Gastrocnemius medialis (tissue), 4 donors: Measurements from ENCODE around the gene SLX9. TPM values are rescaled to one million over a fixed set of nuclear protein-coding genes. Genes with fewer than 3 reads are reported as not detected.
"Not testable (repeated sequence)": the region's sequence is repeated elsewhere in the genome, so short reads cannot be mapped to it uniquely, and the experiment has no call there.

ENCODE experiments used
- ATAC-seq, 2 donors: fragments of 150-250 bp; one replicate each; pipeline ENCODE4 v1.9.1; 2016
- DNase-seq, 2 donors: peaks; one replicate each; pipeline ENCODE4 v3.0.0-alpha.2; 2019
- H3K27ac ChIP-seq, 4 donors: fragments of 200-600 bp; sonication (generic); 1 replicate in 1 of 4; 2 replicates in 3 of 4; pipeline ENCODE4 v1.5.1; 2016 to 2018; ENCODE audit warnings: mild to moderate bottlenecking in 2 of 4, moderate library complexity in 1 of 4
- H3K27me3 ChIP-seq, 3 donors: fragments of 200-600 bp; sonication (generic) in 2 of 3; 1 replicate in 1 of 3; 2 replicates in 2 of 3; pipeline versions ENCODE4 v1.5.1 to v1.6.0; 2016 to 2019; ENCODE audit warnings: mild to moderate bottlenecking in 1 of 3, moderate library complexity in 1 of 3
- H3K36me3 ChIP-seq, 2 donors: fragments of 200-600 bp; sonication (generic) in 1 of 2; one replicate each; pipeline ENCODE4 v1.5.1; 2017 to 2018
- H3K4me1 ChIP-seq, 2 donors: fragments of 200-600 bp; sonication (generic) in 1 of 2; one replicate each; pipeline ENCODE4 v1.5.1; 2016 to 2017; ENCODE audit warnings: mild to moderate bottlenecking in 2 of 2
- H3K4me3 ChIP-seq, 4 donors: fragments of 200-600 bp; sonication (generic) in 3 of 4; 1 replicate in 1 of 4; 2 replicates in 3 of 4; pipeline ENCODE4 v1.5.1; 2016 to 2019; ENCODE audit warnings: mild to moderate bottlenecking in 2 of 4
- H3K9me3 ChIP-seq, 3 donors: fragments of 200-600 bp; sonication (generic) in 2 of 3; 1 replicate in 1 of 3; 2 replicates in 2 of 3; pipeline ENCODE4 v1.5.1; 2016 to 2019
- CTCF ChIP-seq, 5 experiments: fragments of 450-650 bp in 3 of 5; fragments of 200-600 bp in 2 of 5; sonication (generic) in 2 of 5; IDR thresholded peaks in 4 of 5; conservative IDR thresholded peaks in 1 of 5; 1 replicate in 4 of 5; 2 replicates in 1 of 5; pipeline ENCODE4 v1.5.1; 2016 to 2019; ENCODE audit warnings: antibody characterized with exemption in 5 of 5, mild to moderate bottlenecking in 3 of 5, moderate library complexity in 3 of 5
- POLR2A ChIP-seq, 2 donors: fragments of 450-650 bp; IDR thresholded peaks; one replicate each; pipeline ENCODE4 v1.6.1; 2017; ENCODE audit warnings: antibody characterized with exemption in 2 of 2, mild to moderate bottlenecking in 2 of 2, moderate library complexity in 2 of 2
- in situ Hi-C, 4 donors: fragments of 200-750 bp; cut with MboI; loops; one replicate each; pipeline versions ENCODE4 v1.15.0 to v1.8.0; 2017; ENCODE audit warnings: low sequenced_read_pairs in 4 of 4
- intact Hi-C: fragments of 100-400 bp; cut with DNase I; formaldehyde crosslinking; loops from one replicate; pipeline ENCODE4 v1.15.1; 2023; ENCODE audit warnings: low total_unique reads
- total RNA-seq, 4 donors: library from RNA; depleted of rRNA; stranded (reverse); fragments of >200 nt; gene quantifications; one replicate each; pipeline versions ENCODE4 v1.1.0 to v1.2.3, GENCODE V29; 2016

SLX9 gene
- total RNA-seq, 4 donors from 2014 or later: 23.7 to 37.6 (median 25.8) TPM

GRCh38 chr21:45022348-45022675, 82.5 kb downstream of the SLX9 start:
- Histone ChIP-seq H3K4me1 (peaks cover 0 to 7% of the 10 kb centered on the region in 2 donors), H3K27ac (no peak overlapping the region), H3K4me3 (no peak overlapping the region), H3K27me3 (no peaks in the 10 kb centered on the region), H3K36me3 (no peaks in the 10 kb centered on the region), H3K9me3 (no peaks in the 10 kb centered on the region)
- peak in 1 of 2 donors; percentile 12 for DNase-seq
- TF ChIP-seq CTCF (IDR thresholded peaks at IDR 0.05 in 4 of 5, conservative IDR thresholded peaks at IDR 0.05 in 1 of 5): no peak
- intact Hi-C loops (no loop called here), in situ Hi-C loops (no loop called here)
- no peak for ATAC-seq

GRCh38 chr21:45022736-45023135, 82.9 kb downstream of the SLX9 start:
- no peaks in the 10 kb centered on the region for H3K9me3 ChIP-seq
- DNase-seq (no peak), ATAC-seq (no peak)
- H3K4me3 ChIP-seq: no peak overlapping the region
- TF ChIP-seq CTCF (IDR thresholded peaks at IDR 0.05 in 4 of 5, conservative IDR thresholded peaks at IDR 0.05 in 1 of 5): no peak
- TF ChIP-seq POLR2A (IDR thresholded peaks at IDR 0.05): no peak
- no peak overlapping the region for H3K27ac ChIP-seq
- H3K27me3 ChIP-seq: no peaks in the 10 kb centered on the region
- in situ Hi-C loops (no loop called here), intact Hi-C loops (no loop called here)
- peaks cover 0 to 7% of the 10 kb centered on the region in 2 donors for H3K4me1 ChIP-seq
- H3K36me3 ChIP-seq: no peaks in the 10 kb centered on the region

GRCh38 chr21:45024516-45024915, 84.7 kb downstream of the SLX9 start:
- intact Hi-C loops, H3K4me1 ChIP-seq, H3K36me3 ChIP-seq, H3K27me3 ChIP-seq, H3K9me3 ChIP-seq, H3K27ac ChIP-seq, in situ Hi-C loops, H3K4me3 ChIP-seq, ATAC-seq, DNase-seq: not testable (repeated sequence)

GRCh38 chr21:45026066-45026745, 86.4 kb downstream of the SLX9 start:
- DNase-seq (no peak), ATAC-seq (no peak)
- intact Hi-C loops: no loop called here
- H3K27ac ChIP-seq: no peak overlapping the region
- no peak overlapping the region for H3K4me3 ChIP-seq
- no peaks in the 10 kb centered on the region for H3K9me3 ChIP-seq
- no peak for TF ChIP-seq POLR2A (IDR thresholded peaks at IDR 0.05)
- no peak for TF ChIP-seq CTCF (IDR thresholded peaks at IDR 0.05 in 4 of 5, conservative IDR thresholded peaks at IDR 0.05 in 1 of 5)
- in situ Hi-C loops: no loop called here
- peaks cover 0 to 7% of the 10 kb centered on the region in 2 donors for H3K4me1 ChIP-seq
- H3K36me3 ChIP-seq: no peaks in the 10 kb centered on the region
- H3K27me3 ChIP-seq: no peaks in the 10 kb centered on the region

Other genes with a start within 250 kb of the SLX9 start
- not detected for gene KRTAP10-12, start 242.9 kb upstream of the SLX9 start, total RNA-seq
- gene TSPEAR, start 228.5 kb upstream of the SLX9 start, total RNA-seq: not detected
- gene UBE2G2, start 138.2 kb upstream of the SLX9 start, total RNA-seq: 10 to 100 TPM; 64.2 to 83.8 (median 73.3) TPM
- gene SUMO3, start 122.0 kb upstream of the SLX9 start, total RNA-seq: 10 to 100 TPM; 49.0 to 85.9 (median 63.7) TPM
- gene PTTG1IP, start 66.3 kb upstream of the SLX9 start, total RNA-seq: 100 to 1,000 TPM; 116 to 217 (median 127) TPM
- gene ITGB2, start 19.1 kb upstream of the SLX9 start, total RNA-seq: 10 to 100 TPM; 10.9 to 41.7 (median 27.4) TPM
- 10 to 100 TPM in 1 of 4 donors, 1 to 10 TPM in 3; 5.9 to 11.5 (median 6.9) TPM for gene ADARB1, start 134.6 kb downstream of the SLX9 start, total RNA-seq